CD4-positive, alpha-beta memory T cell (primary cell): ENCODE data around the gene TRPM8. TPM values are rescaled to one million over a fixed set of nuclear protein-coding genes. Genes with fewer than 3 reads are reported as not detected.

ENCODE experiments used
- CTCF ChIA-PET: fragments of 350-600 bp; sonication (Branson Sonifier 250); formaldehyde crosslinking; loops from one replicate; lab custom pipeline; 2021; ENCODE audit warnings: inconsistent platforms; ENCODE audit not compliant: partially characterized antibody; lab: Charles Lee
- POLR2A ChIA-PET: fragments of 350-600 bp; sonication (Branson Sonifier 250); formaldehyde crosslinking; loops from one replicate; lab custom pipeline; 2021; ENCODE audit not compliant: partially characterized antibody; lab: Charles Lee
- DNase-seq, 5 donors: peaks; one replicate each; pipeline versions ENCODE4 v3.0.0 to v3.0.0-alpha.2; 2020 to 2022; ENCODE audit warnings: mixed read lengths in 1 of 5
- H3K27ac ChIP-seq: one replicate; pipeline ENCODE4 v1.7.0; 2013; ENCODE audit warnings: low read depth, low read length
- H3K27me3 ChIP-seq: 2 replicates; pipeline ENCODE4 v1.7.0; 2013; ENCODE audit warnings: mild to moderate bottlenecking, low read length, moderate library complexity; ENCODE audit not compliant: insufficient read depth
- H3K36me3 ChIP-seq: 2 replicates; pipeline ENCODE4 v1.7.0; 2013; ENCODE audit warnings: mild to moderate bottlenecking, low read length, moderate library complexity; ENCODE audit not compliant: insufficient read depth
- H3K4me1 ChIP-seq: 2 replicates; pipeline ENCODE4 v1.7.0; 2013; ENCODE audit warnings: mild to moderate bottlenecking, low read length, moderate library complexity; ENCODE audit not compliant: insufficient read depth
- H3K4me3 ChIP-seq, 2 donors: one replicate each; pipeline ENCODE4 v1.7.0; 2013; ENCODE audit warnings: low read length in 2 of 2, mild to moderate bottlenecking in 1 of 2
- H3K9me3 ChIP-seq, 2 donors: one replicate each; pipeline ENCODE4 v1.7.0; 2013; ENCODE audit warnings: low read length in 2 of 2, control low read depth in 1 of 2; ENCODE audit not compliant: control insufficient read depth in 1 of 2
- H3K27ac Mint-ChIP-seq, 7 donors: one replicate each; pipeline ENCODE4 v1.8.0; 2020 to 2021; ENCODE audit warnings: mixed read lengths in 7 of 7, mild to moderate bottlenecking in 6 of 7, inconsistent platforms in 3 of 7, moderate library complexity in 3 of 7
- H3K27me3 Mint-ChIP-seq, 2 donors: one replicate each; pipeline ENCODE4 v1.8.0; 2020 to 2021; ENCODE audit warnings: mixed read lengths in 2 of 2
- H3K36me3 Mint-ChIP-seq, 2 donors: one replicate each; pipeline ENCODE4 v1.8.0; 2020 to 2021; ENCODE audit warnings: mixed read lengths in 2 of 2, inconsistent platforms in 1 of 2, mild to moderate bottlenecking in 1 of 2
- H3K4me1 Mint-ChIP-seq, 4 donors: one replicate each; pipeline ENCODE4 v1.8.0; 2020 to 2021; ENCODE audit warnings: mixed read lengths in 4 of 4, mild to moderate bottlenecking in 1 of 4
- H3K4me3 Mint-ChIP-seq, 8 donors: one replicate each; pipeline ENCODE4 v1.8.0; 2020 to 2021; ENCODE audit warnings: mixed read lengths in 8 of 8, mild to moderate bottlenecking in 7 of 8, moderate library complexity in 6 of 8, inconsistent platforms in 3 of 8
- H3K9me3 Mint-ChIP-seq, 8 donors: one replicate each; pipeline ENCODE4 v1.8.0; 2020 to 2021; ENCODE audit warnings: mixed read lengths in 8 of 8, mild to moderate bottlenecking in 5 of 8, inconsistent platforms in 3 of 8, moderate library complexity in 1 of 8
- intact Hi-C: fragments of 100-400 bp; cut with micrococcal nuclease; formaldehyde crosslinking; loops from one replicate; pipeline ENCODE4 v1.15.1; 2023
- polyA plus RNA-seq, 2 donors: library from polyadenylated mRNA; unstranded; fragments of 300-500 nt; fragmentation: Illumina TruSeq; gene quantifications; one replicate each; pipeline ENCODE4 v1.2.3, GENCODE V29; 2021
- total RNA-seq, 2 experiments: library from RNA; stranded (reverse); gene quantifications; one replicate each; pipeline ENCODE4 v1.2.3, GENCODE V29; 2021

Gene TRPM8
- total and polyA plus RNA-seq, 4 experiments from 2014 or later, result not detected

DNA sequence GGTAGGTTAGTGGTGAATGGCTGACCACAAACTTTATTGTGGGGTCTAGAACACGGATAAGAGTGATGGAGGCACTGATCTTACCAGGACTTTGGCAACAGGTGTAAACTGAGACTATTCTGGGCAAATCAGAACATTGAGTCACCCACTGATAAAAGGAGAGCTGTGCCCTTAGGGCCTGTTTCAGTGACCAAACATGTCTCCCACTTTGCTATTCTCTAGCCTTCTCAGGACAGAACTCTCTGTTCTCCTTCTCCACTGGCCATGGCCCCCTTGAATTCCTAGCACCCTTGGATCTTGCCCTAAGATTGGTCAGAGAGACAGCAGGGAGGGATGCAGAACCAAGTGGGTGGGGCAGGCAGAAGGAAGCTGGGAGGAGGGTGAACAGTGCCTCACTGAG is 18.3 kb downstream of the TRPM8 start:
- no peak overlapping the region for H3K4me3 Mint-ChIP-seq
- POLR2A ChIA-PET, result no interaction called here
- intact Hi-C loops, result no loop called here
- no peaks in the 10 kb centered on the region for H3K4me1 ChIP-seq
- CTCF ChIA-PET, result no interaction called here
- peaks cover 0 to 1% (median 0%) of the 10 kb centered on the region in 8 donors for H3K9me3 Mint-ChIP-seq
- no peak overlapping the region for H3K4me3 ChIP-seq
- peaks cover 6 to 10% (median 8%) of the 10 kb centered on the region in 4 donors for H3K4me1 Mint-ChIP-seq
- H3K36me3 Mint-ChIP-seq, result no peaks in the 10 kb centered on the region
- no peak overlapping the region for H3K27ac Mint-ChIP-seq
- peaks cover 28 to 49% of the 10 kb centered on the region in 2 donors for H3K27me3 Mint-ChIP-seq
- no peaks in the 10 kb centered on the region for H3K9me3 ChIP-seq
- no peak overlapping the region for H3K27ac ChIP-seq
- DNase-seq, result no peak
- H3K27me3 ChIP-seq, result peaks cover 4% of the 10 kb centered on the region
- H3K36me3 ChIP-seq, result no peaks in the 10 kb centered on the region

DNA sequence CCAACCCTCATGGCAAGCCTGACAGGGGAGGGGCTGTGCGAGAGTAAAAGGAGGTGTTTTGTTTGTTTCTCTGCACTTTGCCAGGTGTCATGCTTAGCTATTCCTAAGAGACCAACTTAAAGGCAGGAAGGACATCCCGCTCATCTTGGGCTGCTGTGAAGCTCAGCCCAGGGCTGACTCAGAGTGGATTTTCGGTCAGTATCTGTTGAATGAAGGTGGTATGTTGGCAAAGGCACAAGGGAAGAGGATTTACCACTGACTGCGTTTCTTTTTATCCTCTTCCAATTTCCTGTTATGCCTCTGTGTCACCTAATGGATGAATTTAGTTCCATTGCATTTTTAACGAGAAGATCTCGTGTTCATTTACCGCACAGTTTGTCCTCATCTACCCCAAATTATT is 18.9 kb downstream of the TRPM8 start:
- no peaks in the 10 kb centered on the region for H3K36me3 ChIP-seq
- POLR2A ChIA-PET, result no interaction called here
- Mint-ChIP-seq H3K9me3 (peaks cover 0 to 3% (median 0%) of the 10 kb centered on the region in 8 donors), H3K36me3 (no peaks in the 10 kb centered on the region), H3K4me3 (no peak overlapping the region), H3K27me3 (peaks cover 25 to 51% of the 10 kb centered on the region in 2 donors), H3K4me1 (peaks cover 8 to 10% (median 9%) of the 10 kb centered on the region in 4 donors), H3K27ac (no peak overlapping the region)
- peaks cover 6% of the 10 kb centered on the region for H3K27me3 ChIP-seq
- intact Hi-C loops, result no loop called here
- no peaks in the 10 kb centered on the region for H3K9me3 ChIP-seq
- CTCF ChIA-PET, result no interaction called here
- DNase-seq, result no peak
- no peaks in the 10 kb centered on the region for H3K4me1 ChIP-seq
- H3K4me3 ChIP-seq, result no peak overlapping the region
- no peak overlapping the region for H3K27ac ChIP-seq

DNA sequence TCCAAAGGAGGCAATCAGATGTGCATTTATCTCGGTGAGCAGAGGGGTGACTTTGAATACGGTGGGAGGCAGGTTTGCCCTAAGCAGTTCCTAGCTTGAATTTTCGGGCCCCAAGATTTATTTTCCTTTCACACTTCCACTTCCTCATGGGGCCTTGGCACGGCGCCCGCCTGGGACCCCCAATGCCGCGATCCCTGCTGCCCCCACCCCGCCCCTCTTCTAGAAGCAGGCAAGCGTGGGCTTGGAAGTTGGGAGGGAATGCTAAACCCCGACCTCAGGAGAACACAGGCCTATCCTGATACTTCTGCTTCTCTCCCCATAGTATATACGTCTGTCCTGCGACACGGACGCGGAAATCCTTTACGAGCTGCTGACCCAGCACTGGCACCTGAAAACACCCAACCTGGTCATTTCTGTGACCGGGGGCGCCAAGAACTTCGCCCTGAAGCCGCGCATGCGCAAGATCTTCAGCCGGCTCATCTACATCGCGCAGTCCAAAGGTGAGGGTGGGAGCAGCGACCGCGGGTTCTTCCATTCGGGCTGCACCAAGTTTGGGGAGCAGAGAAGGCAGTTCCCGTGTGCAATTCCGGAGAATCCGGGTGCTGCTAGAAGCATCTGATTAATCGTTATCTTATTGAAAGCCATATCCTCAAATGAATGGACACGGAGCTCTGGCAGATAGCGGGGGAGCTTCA is 21.6 kb downstream of the TRPM8 start:
- Mint-ChIP-seq H3K4me3 (peak overlapping the region; percentile 42 to 76 (median 59)), H3K27me3 (peaks cover 23 to 47% of the 10 kb centered on the region in 2 donors), H3K36me3 (no peaks in the 10 kb centered on the region), H3K27ac (no peak overlapping the region), H3K9me3 (peaks cover 0 to 7% (median 3%) of the 10 kb centered on the region in 8 donors), H3K4me1 (peaks cover 9 to 12% (median 10%) of the 10 kb centered on the region in 4 donors)
- no peak for DNase-seq
- Histone ChIP-seq H3K4me1 (no peaks in the 10 kb centered on the region), H3K4me3 (no peak overlapping the region), H3K27ac (no peak overlapping the region), H3K27me3 (peaks cover 6% of the 10 kb centered on the region), H3K36me3 (no peaks in the 10 kb centered on the region), H3K9me3 (no peaks in the 10 kb centered on the region)
- CTCF ChIA-PET, result no interaction called here
- intact Hi-C loops, result no loop called here
- POLR2A ChIA-PET, result no interaction called here

DNA sequence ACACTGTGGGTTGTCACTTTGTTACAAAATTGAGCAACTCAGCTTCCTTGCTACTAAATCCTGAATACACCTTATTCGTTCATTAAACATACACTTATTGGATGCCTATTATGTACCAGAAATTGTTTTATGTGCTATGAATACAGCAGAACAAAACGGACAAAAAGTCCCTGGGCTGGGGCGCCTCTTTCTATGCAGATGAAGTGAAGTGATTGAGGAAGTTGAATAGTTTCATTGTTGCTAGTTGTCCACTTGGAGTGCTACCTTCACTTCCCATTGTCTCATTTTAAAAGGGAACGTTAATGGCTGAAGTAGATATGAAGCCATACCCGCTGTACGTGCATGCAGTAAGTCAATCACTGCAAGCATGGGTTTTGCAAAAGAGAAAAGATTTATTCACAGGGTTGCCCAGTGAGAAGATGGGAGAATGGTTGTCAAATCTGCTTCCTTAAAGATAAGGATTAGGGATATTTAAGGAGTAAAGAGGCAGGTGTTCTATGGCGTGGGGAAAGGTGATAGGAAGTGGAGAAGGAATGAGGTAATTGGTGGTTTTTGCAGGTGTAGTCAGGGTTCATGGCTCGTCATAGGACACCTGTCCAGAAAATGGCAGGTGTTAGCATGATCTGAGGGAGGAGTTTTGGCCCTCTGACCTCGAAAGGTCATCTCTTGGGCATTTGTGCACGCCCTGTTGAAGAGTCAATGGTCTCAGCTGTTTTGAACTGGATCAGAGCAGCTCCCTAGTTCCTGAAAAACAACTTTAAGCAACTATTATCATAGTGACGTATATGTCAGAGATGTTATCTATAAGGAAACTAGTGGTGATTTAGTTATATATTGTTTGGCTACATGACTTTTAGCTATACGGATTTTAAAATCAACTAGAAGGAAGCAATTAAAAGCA is 23.5 kb downstream of the TRPM8 start:
- Mint-ChIP-seq H3K36me3 (peaks cover 0 to 3% of the 10 kb centered on the region in 2 donors), H3K4me1 (peaks cover 9 to 12% (median 10%) of the 10 kb centered on the region in 4 donors), H3K27me3 (peaks cover 23 to 56% of the 10 kb centered on the region in 2 donors), H3K9me3 (peaks cover 0 to 17% (median 13%) of the 10 kb centered on the region in 8 donors), H3K27ac (no peak overlapping the region), H3K4me3 (peak overlapping the region in 1 of 8 donors; percentile 0)
- peak in 1 of 5 donors; percentile 3 for DNase-seq
- Histone ChIP-seq H3K36me3 (no peaks in the 10 kb centered on the region), H3K9me3 (no peaks in the 10 kb centered on the region), H3K4me1 (no peaks in the 10 kb centered on the region), H3K27ac (no peak overlapping the region), H3K4me3 (no peak overlapping the region), H3K27me3 (peaks cover 6% of the 10 kb centered on the region)
- intact Hi-C loops, result no loop called here
- ChIA-PET CTCF (interaction anchor here (0.6 kb wide), 1 partner anchor 399 kb away, joined by 3 read pairs; no protein-coding TSS in a partner anchor), POLR2A (no interaction called here)

DNA sequence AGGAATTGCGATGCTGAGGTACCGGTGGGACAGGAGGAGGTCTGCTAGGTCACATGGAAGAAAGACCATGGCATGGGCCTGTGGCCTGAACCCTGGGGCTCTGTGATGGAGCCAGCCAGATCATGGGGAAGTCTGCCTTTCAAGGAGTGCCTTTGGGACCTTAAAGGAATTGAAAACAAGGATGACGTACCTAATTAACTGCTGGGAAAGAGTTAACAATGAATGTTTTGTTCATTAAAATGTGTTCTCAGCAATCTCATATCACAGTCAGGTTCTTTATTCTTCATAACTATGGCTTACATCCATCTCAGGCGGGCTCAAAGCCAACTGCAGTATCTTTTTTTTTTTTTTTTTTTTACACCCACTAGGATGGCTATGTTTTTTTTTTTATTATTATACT is 25.6 kb downstream of the TRPM8 start:
- Histone ChIP-seq H3K36me3 (no peaks in the 10 kb centered on the region), H3K27me3 (peaks cover 6% of the 10 kb centered on the region), H3K9me3 (no peaks in the 10 kb centered on the region), H3K4me3 (no peak overlapping the region), H3K27ac (no peak overlapping the region), H3K4me1 (no peaks in the 10 kb centered on the region)
- intact Hi-C loops, result no loop called here
- Mint-ChIP-seq H3K4me1 (peaks cover 9 to 12% (median 10%) of the 10 kb centered on the region in 4 donors), H3K36me3 (peaks cover 0 to 3% of the 10 kb centered on the region in 2 donors), H3K9me3 (peaks cover 0 to 21% (median 13%) of the 10 kb centered on the region in 8 donors), H3K27me3 (peaks cover 28 to 63% of the 10 kb centered on the region in 2 donors), H3K27ac (no peak overlapping the region), H3K4me3 (no peak overlapping the region)
- no peak for DNase-seq
- ChIA-PET POLR2A (no interaction called here), CTCF (no interaction called here)

DNA sequence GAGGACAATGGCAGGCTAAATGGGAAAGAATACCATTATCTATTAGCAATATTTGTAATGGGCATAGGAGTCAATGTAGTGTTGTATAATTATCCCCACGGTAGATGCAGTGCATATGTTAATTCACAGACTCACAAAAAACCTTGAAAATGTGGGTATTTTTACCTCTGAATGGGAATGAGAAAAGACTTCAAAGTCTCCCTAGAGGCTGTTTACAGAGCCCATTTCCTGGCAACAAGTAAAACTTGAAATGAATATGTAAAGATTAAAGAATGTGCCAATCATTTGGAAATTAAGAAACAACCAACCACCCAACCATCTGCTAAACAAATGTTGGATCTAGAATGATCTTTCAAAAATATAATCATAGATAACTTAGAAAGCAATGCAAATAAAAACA is 27.1 kb downstream of the TRPM8 start:
- Mint-ChIP-seq H3K4me3 (no peak overlapping the region), H3K27ac (no peak overlapping the region), H3K4me1 (peaks cover under 1 to 7% (median 4%) of the 10 kb centered on the region in 4 donors), H3K9me3 (peaks cover 0 to 21% (median 13%) of the 10 kb centered on the region in 8 donors), H3K36me3 (peaks cover 0 to 3% of the 10 kb centered on the region in 2 donors), H3K27me3 (peaks cover 16 to 57% of the 10 kb centered on the region in 2 donors)
- Histone ChIP-seq H3K27me3 (peaks cover 6% of the 10 kb centered on the region), H3K4me3 (no peak overlapping the region), H3K36me3 (no peaks in the 10 kb centered on the region), H3K27ac (no peak overlapping the region), H3K4me1 (no peaks in the 10 kb centered on the region), H3K9me3 (no peaks in the 10 kb centered on the region)
- intact Hi-C loops, result no loop called here
- DNase-seq, result no peak
- ChIA-PET CTCF (no interaction called here), POLR2A (no interaction called here)

DNA sequence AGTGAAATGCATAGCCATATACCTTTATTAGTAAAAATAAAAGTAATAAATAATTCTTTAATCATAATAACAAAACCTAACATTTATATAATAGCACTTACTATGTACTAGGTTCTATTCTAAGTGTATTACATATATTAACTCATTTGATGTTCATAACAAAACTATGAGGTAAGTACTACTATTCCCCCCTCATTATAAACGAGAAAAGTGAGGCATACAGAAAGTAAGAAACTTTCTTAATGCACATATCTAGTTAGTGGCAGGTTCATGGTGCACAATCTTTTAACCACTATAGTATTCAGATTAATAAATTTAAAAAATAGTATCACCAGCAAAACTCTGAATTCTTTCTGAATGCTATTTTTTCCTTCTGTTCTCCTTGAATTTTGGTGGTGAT is 27.5 kb downstream of the TRPM8 start:
- Histone ChIP-seq H3K36me3 (no peaks in the 10 kb centered on the region), H3K4me1 (no peaks in the 10 kb centered on the region), H3K27ac (no peak overlapping the region), H3K4me3 (no peak overlapping the region), H3K9me3 (no peaks in the 10 kb centered on the region), H3K27me3 (peaks cover 6% of the 10 kb centered on the region)
- peaks cover 13 to 55% of the 10 kb centered on the region in 2 donors for H3K27me3 Mint-ChIP-seq
- intact Hi-C loops, result no loop called here
- peaks cover 0 to 21% (median 13%) of the 10 kb centered on the region in 8 donors for H3K9me3 Mint-ChIP-seq
- no peak overlapping the region for H3K27ac Mint-ChIP-seq
- POLR2A ChIA-PET, result no interaction called here
- H3K4me1 Mint-ChIP-seq, result peaks cover 0 to 7% (median 2%) of the 10 kb centered on the region in 4 donors
- H3K36me3 Mint-ChIP-seq, result peaks cover 0 to 3% of the 10 kb centered on the region in 2 donors
- H3K4me3 Mint-ChIP-seq, result no peak overlapping the region
- DNase-seq, result no peak
- CTCF ChIA-PET, result no interaction called here
